Astrocyte of the cerebellum (primary cell): ENCODE measurements around the gene PTPN4.
A peak's percentile ranks its signal among the peaks of the same experiment; 100 is the strongest.

Experiments used
- DNase-seq: peaks from one replicate; pipeline ENCODE4 v3.0.0-alpha.2; 2011; ENCODE audit warnings: low read depth
- H3K4me3 ChIP-seq: 2 replicates; pipeline ENCODE4 v1.5.1; 2011; ENCODE audit warnings: mild to moderate bottlenecking, low read depth, low read length, moderate library complexity
- CTCF ChIP-seq: IDR thresholded peaks from 2 replicates; pipeline ENCODE4 v1.5.1; 2012; ENCODE audit warnings: low read length, low read depth, moderate library complexity, mild to moderate bottlenecking; ENCODE audit errors: missing control alignments
- in situ Hi-C: cut with HindIII; loops from 2 replicates; pipeline ENCODE4 v1.10.0; 2017; ENCODE audit warnings: low sequenced_read_pairs

The PTPN4 gene

DNA sequence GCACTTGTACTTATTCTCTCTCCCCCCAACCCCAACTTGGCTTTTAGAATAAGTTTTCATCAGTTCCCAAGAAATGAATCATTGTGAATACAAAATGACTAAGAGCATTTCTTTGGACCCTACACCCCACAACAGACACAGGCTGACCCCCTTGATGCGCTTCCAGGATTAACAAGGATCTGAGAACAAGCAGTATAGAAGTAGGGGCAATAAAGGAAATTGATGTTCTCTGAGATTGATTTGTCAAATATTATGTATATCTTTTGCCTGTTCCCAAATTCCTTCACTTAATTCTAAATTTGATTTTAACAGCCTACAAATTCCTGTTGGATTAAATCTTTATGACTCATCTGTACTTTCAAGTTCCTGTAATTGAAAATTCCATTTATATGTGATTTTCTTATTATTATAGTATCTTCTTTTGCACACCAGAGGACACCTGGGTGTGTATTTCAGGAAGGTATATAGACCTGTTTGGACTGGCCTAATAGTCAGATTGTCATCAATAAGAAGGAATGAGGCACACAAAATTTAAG, 10.2 kb upstream of the PTPN4 start:
- no peak overlapping the region for H3K4me3 ChIP-seq
- DNase-seq = peak; percentile 55
- no peak for TF ChIP-seq CTCF
- in situ Hi-C loops = no loop called here

- no peak for DNase-seq
- TF ChIP-seq CTCF = no peak
- in situ Hi-C loops = no loop called here
- no peak overlapping the region for H3K4me3 ChIP-seq
Measured at GRCh38 chr2:119751706-119752105, 8.0 kb upstream of the PTPN4 start.

GRCh38 chr2:119753041-119753929, 6.4 kb upstream of the PTPN4 start:
- no peak for DNase-seq
- no peak overlapping the region for H3K4me3 ChIP-seq
- in situ Hi-C loops = no loop called here
- peak; percentile 64 for TF ChIP-seq CTCF

DNA sequence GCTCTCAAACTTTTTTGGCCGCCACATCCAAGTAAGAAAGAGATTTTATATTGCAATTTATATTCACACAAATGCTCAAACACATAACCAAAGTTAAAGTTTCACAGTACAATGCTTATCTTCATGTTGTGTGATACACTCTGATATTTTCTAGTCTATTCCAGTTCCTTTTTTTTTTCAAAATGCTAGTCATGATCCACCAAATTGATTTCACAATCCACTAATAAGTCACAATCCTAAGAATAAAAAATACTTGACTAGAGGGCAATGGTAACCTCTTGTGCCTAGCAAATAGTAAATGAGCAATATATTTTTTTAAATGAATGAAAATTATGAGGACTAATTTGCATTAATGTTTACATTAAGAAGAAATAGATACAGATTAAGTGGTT, 5.8 kb upstream of the PTPN4 start:
- in situ Hi-C loops = no loop called here
- no peak for TF ChIP-seq CTCF
- DNase-seq = no peak
- no peak overlapping the region for H3K4me3 ChIP-seq

DNA sequence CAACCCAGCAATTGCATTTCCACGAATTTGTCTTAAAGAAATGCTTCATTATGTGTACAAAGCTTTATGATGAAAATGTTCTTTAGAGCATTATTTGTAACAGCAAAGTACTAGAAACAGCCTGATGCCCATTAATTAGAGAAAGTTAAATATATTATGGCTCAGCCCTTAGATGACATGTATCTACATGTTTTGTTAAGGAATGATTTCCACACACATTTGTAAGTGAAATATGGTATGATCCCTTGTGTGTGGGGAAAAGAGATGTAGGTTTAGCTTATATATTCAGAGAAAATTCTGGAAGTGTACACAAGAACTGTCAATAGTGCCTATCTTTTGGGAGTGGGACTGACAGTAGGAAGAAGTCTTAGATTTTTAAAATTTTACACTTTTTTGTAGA, 3.8 kb upstream of the PTPN4 start:
- no peak for DNase-seq
- TF ChIP-seq CTCF = no peak
- no peak overlapping the region for H3K4me3 ChIP-seq
- in situ Hi-C loops = no loop called here

- in situ Hi-C loops = no loop called here
- no peak overlapping the region for H3K4me3 ChIP-seq
- no peak for TF ChIP-seq CTCF
- peak; percentile 67 for DNase-seq
Measured at GRCh38 chr2:119756837-119757236, 2.9 kb upstream of the PTPN4 start.
